HG03135 (cell line): ENCODE measurements around the gene TUBA1B.
"Not testable (repeated sequence)": the region's sequence is repeated elsewhere in the genome, so short reads cannot be mapped to it uniquely, and the experiment has no call there.

Source experiments
- ATAC-seq: cut with Tn5 transposase; IDR thresholded peaks from one replicate; pipeline ENCODE4 v1.9.1; 2021; ENCODE audit warnings: mild to moderate bottlenecking, moderate library complexity; ENCODE audit not compliant: unreplicated experiment

Gene TUBA1B

DNA sequence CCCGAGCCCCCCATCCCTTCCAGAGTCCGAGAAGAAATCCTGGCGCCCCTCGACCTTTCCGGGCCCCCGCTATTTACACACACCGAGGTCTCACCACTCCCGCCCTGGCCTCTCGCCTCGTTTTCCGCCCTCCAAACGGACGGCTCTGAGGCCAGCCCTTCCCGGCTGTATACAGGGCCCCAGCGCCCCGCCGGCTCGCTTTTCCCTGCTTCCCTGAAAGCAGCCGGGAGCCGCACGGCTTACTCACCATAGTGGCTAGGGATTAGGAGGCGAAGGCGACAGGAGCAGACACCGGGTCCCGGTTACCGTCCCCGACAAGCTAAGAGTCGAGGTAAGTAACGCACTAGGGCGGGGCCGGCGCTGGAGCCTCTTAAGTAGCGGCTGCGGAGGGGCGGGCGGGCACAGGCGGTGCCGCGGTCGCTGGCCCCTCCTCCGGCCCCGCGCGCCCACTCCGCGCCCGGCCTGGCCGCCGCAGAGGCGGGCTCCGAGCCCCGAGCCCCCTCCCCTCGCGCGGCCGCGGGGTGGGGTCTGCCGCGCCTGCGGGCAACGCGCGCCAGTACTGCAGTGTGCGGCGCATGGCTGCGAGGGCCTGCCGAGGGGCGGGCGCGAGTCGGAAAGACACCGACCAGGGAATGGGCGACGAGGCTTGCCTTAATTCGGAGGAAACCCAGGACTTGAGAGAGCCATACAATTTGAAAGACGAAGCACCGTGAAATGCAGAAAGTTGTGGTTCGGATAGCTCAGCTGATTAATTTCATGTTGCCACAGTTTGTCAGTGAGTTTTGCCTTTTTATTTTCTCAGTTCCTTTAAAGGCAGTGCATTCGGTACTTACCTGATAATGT is at the start of gene TUBA1B:
TUBA1B (minus strand) TSS at position 345 of the 843 bp plus-strand sequence; CDS start at position 250, 95 bp downstream.
- ATAC-seq = peak; percentile 63

DNA sequence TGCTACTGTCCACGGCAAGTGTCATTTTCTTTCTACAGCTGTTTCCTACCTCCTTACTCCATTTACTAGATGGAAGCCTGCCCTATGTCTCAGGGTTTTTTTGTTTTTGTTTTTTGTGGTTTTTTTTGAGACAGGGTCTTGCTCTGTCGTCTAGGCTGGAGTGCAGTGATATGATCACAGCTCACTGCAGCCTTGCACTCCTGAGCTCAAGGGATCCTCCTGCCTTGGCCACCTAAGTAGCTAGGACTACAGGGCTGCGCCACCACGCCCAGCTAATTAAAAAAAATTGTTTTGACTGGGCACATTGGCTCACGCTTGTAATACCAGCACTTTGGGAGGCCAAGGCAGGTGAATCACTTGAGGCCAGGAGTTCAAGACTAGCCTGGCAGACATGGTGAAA is 43.0 kb upstream of the TUBA1B start:
- no peak for ATAC-seq

DNA sequence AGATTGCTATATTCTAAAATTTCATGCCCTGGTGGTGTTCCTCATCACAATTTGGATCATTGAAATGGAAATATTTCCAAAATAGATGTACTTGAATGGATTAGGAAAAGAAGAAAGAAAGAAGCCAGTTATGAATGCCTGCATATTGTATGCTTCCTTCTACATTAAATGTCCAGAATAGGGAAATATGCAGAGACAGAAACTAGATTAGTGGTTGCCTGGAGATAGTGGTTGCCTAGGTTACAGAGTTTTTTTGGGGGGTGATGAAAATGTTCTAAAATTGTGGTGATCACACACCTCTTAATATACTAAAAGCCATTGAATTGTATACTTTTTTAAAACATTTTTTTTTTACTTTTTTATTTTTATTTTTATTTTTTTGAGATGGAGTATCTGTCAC is 39.7 kb upstream of the TUBA1B start:
- ATAC-seq = no peak

DNA sequence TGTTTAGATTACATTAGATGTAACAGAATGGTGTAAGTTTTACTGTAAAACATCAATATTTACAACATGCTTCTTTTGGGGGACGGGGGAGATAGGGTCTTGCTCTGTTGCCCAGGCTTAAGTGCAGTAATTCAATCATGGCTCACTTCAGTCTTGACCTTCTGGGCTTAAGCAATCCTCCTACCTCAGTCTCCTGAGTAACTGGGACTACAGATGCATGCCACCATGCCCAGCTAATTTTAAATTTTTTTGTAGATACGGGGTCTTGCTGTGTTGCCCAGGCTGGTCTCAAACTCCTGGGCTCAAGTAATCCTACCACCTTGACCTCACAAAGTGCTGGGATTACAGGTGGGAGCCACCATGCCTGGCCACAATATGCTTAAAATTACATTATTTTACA is 33.9 kb upstream of the TUBA1B start:
- ATAC-seq = no peak

DNA sequence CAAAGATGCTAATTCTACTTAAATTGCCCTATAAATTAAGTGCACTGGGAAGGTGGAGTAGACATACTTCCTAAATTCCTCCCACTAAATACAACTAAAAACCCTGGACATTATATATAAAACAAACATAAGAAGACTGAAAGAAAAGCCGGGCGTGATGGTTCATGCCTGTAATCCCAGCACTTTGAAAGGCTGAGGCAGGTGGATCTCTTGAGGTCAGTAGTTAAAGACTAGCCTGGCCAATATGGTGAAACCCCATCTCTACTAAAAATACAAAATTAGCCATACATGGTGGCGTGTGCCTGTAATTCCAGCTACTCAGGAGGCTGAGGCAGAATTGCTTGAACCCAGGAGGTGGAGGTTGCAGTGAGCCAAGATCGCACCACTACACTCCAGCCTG is 30.7 kb upstream of the TUBA1B start:
- ATAC-seq = not testable (repeated sequence)

DNA sequence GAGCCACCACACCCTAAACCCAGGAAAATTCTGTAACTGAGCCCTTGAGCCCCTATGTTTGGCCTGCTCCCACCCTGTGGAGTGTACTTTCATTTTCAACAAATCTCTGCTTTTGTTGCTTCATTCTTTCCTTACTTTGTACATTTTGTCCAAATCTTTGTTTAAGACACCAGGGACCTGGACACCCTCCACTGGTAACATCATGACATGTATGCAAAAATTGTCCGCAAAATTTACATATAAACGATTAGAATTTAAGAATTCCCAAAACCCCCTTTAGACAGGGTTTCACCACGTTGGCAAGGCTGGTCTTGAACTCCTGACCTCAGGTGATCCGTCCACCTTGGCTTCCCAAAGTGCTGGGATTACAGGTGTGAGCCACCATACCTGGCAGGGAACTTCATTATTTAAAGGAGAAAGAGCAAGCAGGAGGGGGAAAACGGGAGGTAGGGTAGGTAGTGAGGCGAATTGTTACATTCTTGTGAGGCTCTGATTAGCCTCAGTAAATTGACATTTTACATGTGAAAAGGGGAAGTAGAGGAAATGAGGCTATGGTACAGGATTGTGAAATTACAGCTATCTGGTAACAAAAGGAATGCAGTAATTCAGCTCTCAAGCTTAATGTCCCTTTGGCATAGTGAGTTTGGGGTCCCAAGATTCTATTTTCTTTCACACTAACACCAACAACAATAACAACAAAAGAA is 30.0 kb upstream of the TUBA1B start:
- ATAC-seq = no peak

DNA sequence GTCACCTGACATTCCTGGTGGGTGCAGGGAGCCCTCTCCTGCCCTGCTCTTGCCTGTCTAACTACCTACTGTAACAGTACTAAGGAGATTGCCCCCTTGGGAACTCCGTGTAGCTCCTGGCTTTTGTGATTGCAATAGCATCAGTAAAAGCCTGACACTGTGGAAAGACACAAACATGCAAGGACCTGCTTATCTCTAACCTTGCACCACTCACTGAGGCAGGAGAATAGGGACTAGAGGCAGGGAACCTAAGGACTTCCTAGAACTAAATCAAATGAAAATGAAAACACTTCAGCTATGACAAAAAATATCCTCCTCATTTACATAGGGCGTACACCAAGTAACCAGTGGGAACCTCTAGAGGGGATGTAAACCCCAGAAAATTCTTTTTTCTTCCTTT is 29.2 kb upstream of the TUBA1B start:
- no peak for ATAC-seq

DNA sequence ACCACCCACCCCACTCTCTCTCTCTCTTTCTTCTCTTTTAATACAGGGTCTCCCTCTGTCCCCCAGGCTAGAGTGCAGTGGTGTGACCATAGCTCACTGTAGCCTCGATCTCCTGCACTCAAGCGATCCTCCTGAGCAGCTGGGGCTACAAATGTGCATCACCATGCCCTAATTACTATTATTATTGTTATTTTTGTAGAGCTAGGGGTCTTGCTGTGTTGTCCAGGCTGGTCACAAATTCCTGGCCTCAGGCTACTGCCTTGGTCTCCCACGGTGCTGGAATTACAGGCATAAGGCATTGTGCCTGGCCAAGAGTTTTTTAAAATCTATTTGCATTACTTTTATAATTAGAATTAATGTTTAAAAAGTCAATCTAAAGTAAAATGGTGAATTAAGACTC is 23.0 kb upstream of the TUBA1B start:
- ATAC-seq = no peak

DNA sequence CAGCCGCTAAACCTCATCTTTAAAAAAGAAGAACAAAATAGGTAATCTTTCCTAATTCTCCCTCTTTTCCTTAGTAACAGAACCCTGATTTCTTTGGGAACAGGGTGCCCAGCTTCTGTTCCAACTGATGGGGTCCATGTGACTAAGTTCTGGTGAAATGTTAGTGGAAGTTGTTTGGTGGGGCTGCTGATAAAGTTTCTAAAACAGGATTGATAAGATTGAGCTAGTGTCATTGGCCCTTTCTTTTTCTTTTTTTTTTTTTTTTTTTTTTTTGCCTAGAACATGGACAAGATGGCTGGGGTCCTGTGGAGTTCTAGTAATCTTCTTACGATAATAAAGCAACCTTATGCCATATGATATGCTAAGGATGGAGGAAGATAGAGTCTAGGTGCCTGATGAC is 16.2 kb upstream of the TUBA1B start:
- no peak for ATAC-seq

DNA sequence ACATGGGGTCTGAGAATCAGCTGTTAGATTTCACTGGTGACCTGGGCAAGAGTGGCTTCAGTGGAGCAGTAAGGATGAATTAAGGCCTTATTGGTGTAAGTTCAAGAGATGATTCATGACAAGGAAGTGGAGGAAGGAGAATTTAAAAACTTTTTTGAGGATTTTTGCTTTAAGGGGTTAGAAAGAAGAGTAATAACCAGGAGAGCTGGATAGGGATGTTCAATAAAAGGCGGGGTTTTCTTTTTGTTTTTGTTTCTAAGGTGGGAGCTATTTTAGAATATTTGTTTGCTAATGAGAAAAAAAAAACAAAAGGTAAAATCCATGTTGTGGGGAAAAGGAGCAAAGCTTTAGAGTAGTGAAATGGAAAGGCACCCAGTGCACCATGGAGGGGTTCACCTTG is 15.2 kb upstream of the TUBA1B start:
- no peak for ATAC-seq

DNA sequence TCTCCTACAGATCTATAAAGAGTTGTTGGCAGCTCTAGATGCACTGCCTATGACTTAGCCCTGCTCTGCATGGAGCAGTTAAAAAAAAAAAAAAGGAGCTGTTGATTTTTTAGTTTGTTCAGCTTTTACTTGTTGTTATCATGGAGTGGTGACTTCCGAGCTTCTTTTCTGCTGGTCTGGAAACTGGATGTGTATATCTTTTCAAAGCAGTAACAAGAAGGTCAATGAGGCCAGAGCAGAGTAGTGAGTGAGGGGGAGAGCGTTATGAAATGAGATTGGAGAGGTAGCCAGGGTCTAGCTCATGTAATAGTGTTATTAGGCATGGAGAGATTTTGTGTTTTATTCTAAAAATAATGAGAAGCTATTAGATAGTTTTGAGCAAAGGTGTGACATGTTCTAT is 13.2 kb upstream of the TUBA1B start:
- no peak for ATAC-seq

DNA sequence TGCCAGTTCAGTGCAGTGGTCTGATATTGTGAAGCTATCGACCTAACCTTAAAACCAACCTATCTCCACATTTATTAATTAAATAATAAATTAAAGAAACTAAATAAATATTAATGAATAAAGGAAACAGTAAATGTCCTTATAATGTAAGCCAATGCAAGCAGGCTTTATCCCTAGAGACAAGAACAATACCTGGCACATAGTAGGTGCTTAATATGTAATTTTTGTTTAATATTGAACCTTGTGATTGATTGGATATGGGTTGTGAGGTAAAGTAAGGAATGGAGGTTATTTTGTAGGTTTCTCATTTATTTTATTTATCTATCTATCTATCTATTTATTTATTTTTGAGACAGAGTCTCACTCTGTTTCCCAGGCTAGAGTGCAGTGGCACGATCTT is 7.8 kb upstream of the TUBA1B start:
- no peak for ATAC-seq

DNA sequence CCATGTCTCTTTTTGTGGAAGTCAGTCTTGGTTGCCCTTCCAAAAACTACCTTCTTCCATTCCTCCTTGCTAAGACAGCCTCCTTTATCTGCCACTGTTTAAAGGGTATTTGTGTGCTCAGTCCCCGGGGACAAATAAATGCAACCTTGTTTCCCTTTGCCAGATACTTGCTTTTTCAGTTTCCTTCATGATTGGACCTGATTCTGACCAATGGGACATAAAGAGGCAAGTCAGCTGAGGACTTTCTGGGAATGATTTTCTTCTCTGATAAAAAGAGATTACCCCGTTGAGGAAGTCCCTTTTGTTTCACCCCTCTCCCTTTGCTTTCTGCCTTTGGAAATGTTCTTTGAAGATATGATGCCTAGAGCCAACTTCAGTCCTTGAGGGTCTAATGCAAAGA is 7.4 kb upstream of the TUBA1B start:
- no peak for ATAC-seq

DNA sequence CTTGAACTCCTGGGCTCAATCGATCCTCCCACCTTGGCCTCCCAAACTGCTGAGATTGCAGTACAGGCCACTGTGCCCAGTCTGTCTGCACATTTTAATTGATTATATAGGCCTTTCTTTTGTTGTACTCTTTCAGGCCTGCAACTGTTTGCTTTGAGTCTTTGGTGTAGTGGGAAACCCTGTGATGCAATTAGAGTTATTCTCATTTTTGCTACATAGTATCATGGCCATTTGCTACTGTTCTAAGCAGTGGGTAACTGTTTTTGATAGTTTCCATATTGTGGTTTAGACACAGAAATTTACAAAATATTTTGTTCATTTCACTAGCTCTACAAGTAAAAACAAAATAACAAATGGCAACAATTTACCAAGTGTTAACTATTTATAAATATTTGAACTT is 6.3 kb upstream of the TUBA1B start:
- ATAC-seq = no peak

DNA sequence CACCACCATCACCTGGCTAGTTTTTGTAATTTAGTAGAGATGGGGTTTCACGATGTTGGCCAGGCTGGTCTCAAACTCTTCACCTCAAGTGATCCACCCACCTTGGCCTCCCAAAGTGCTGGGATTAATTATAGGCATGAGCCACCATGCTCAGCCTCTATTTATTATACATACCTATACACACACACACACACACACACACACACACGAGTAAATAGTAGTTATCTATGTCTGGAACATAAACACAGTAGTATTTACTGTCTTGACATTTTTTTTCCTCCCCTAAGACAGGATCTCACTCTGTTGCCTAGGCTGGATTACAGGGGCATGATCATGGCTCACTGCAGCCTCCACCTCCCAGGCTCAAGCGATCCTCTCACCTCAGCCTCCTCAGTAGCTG is 5.8 kb upstream of the TUBA1B start:
- ATAC-seq = not testable (repeated sequence)

DNA sequence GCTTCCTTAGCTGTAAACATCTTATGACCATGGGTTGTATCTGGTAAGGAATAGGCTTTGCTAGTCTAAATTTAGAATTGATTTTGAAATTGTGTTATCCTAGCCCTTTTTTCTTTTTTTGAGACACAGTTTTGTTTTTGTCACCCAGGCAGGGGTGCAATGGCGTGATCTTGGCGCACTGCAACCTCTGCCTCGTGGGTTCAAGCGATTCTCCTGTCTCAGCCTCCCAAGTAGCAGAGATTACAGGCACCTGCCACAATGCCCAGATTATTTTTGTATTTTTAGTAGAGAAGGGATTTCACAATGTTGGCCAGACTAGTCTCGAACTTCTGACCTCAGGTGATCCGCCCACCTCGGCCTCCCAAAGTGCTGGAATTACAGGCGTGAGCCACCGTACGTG is 2.4 kb upstream of the TUBA1B start:
- ATAC-seq = no peak

DNA sequence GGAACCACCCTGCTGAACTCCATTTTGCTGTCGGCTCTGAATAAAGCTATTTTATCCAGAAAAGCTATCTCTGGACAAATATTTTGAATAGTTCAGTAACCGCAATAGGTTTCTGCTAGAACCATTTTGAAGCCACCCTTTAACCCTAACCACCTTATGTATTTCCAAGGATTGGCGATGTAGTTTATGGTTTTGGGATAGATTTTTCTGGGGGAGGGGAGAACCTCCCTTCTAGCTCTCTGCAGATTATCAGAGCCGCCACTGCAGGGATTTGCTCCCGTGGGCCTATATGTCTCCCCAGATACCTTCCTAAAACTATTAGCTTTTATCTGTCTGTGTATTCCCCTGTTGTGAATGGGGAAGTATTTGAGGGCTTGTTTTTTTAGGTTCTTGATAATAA is 1.8 kb upstream of the TUBA1B start:
- no peak for ATAC-seq

DNA sequence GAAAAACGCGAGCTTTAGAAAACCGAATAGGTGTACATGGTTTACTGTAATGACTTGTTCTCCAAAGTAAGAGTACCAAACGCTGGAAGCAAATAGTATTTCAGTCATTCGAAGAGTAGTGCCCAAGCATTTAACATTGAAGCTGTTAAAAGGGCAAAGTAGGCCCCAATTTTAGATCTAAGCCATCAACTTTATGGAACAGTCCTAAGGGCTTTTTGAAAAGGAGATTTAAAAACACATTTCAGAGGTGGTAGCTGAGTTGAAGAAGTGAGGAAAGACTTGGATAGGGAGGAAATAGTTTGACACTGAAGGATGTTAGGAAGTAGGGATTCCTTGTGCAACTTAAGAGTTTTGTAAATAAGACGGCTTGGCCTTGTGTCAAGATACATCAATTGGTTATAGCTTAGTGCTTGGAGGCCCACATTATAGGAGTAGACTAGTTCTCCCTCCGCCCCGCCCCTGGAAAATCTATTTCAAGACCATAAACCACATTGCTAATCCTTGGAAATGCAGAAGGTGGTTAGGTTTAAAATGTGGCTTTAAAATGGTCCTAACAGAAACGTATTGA is 783 bp upstream of the TUBA1B start:
- no peak for ATAC-seq

DNA sequence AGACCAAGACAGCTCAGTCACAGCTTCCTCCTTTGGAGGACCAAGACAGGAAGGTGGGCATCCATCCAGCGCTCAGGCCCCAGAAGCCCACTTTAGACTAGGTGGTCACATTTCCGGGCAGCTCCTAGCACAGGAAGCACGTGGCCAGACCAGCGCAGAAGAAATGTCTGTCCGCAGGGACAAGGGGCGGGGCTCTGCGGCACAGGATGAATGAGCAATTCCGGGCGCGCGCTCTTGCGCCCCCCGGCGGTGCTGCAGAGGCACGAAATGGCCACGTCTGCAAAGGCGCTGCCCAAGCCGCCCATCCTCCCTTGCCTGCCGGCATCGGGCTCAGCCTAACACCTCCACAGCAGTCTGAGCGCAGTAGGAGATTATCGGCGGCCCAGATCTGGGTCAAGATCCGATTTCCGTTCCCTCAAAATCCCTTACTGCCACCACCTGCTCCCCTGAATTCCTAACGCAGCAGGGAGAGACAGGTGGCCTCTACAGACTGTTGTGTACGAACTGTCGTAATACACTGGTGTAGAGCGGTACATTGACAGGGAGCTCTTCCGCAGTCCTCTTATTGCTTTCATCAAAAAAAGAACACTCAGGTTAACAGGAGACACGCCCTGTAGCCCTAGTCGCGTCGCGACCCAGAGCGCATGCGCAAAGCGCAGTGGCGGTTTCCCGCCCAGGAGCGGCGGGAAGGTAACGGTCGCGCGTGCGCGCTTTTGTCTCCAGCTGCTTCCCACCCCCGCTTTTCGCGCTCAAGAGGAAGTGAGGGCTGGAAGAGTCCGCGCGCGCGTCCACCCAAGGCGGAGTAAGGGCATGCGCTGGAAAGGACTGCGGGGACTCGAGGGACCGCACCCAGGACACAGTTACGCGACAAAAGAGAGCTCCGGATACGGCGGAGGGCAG is 794 bp downstream of the TUBA1B start:
- ATAC-seq = peak; percentile 48

DNA sequence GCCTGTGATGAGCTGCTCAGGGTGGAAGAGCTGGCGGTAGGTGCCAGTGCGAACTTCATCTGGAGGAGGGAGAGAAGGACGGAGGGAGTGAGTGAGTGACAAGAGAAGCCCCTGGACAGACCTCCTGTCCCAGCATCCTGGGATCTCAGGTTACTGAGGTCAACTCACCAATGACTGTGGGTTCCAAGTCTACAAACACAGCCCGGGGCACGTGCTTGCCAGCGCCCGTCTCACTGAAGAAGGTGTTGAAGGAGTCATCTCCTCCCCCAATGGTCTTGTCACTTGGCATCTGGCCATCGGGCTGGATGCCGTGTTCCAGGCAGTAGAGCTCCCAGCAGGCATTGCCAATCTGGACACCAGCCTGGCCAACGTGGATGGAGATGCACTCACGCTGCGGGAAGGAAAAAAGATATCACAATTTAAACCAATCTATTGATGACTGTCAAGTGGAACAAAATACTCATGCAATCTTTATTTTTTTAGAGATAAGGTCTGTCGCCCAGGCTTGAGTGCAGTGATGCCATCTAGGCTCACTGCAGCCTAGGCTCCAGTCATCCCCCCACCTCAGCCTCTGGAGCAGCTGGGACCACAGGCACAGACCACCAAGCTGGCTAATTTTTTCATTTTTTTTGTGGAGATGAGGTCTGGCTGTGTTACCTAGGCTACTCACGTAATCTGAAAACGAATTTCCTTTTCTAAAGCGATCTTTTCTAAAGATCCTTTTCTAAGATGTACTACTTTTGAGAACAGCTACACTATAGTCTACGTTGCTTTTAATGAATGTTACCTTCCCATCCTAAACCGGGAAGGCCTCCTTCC is 1.7 kb downstream of the TUBA1B start:
- no peak for ATAC-seq
